CD4-positive, alpha-beta T cell treated with Interleukin-4 for 1 hour (primary cell): ENCODE data around the gene NPDC1.

Experiments
- DNase-seq, 2 donors: peaks; one replicate each; pipeline ENCODE4 v3.0.0-alpha.2; 2020 to 2022

The NPDC1 gene

DNA sequence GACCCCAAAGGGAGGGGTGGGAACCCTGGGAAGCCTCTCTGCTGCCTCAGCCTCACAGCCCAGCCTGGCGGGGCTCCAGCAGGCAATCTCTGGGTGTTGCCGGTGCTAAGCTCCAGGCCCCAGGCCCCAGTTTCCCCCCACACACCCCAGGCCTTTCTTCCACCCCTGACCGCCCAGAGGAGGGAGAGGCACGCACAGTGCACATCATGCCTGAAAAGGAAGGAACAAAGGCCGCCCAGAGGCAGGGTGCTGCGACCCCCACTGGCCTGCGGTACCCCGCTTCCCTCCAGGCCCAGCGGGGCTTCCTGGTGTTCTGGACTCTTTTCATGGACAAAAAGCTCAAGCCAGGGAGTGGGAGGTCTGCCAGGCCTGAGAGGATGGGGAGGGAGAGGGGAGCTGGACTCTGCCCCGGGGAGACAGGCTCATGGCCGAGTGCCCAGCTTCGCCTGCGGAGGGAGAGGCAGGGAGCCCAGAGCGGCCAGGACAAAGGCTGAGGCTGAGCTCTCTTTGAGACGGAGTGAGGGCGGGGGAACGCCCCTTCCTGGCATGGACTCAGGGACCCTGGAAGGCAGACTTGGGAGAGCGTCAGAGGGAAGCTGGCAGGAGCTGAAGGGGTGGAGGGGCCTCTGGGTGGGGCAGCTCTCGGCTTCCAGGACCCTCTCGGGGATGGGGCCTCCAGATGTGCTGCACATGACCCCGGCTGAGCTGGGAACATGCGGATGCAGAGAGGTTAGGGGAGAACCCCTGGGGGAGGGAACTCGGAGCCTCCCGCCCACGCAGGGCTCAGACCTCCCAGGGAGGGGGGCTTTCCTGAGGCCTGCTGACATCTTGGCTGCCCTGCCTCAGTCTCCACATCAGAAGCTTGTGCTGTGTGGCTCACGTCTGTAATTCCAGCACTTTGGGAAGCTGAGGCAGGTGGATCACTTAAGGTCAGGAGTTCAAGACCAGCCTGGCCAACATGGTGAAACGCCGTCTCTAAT is 9.7 kb upstream of the NPDC1 start:
- DNase-seq: no peak

- no peak for DNase-seq
These were observed 9.0 kb upstream of the NPDC1 start for GRCh38 chr9:137054932-137055384.

- peak in 1 of 2 donors; percentile 42 for DNase-seq
These were observed 8.3 kb upstream of the NPDC1 start, which contains the start of gene ENTPD2 for GRCh38 chr9:137053944-137054931. Gene ENTPD2 (minus strand): TSS chr9:137054061. CDS start chr9:137053997, 64 bp downstream.

GRCh38 chr9:137052998-137053943 is 7.3 kb upstream of the NPDC1 start:
- no peak for DNase-seq

DNA sequence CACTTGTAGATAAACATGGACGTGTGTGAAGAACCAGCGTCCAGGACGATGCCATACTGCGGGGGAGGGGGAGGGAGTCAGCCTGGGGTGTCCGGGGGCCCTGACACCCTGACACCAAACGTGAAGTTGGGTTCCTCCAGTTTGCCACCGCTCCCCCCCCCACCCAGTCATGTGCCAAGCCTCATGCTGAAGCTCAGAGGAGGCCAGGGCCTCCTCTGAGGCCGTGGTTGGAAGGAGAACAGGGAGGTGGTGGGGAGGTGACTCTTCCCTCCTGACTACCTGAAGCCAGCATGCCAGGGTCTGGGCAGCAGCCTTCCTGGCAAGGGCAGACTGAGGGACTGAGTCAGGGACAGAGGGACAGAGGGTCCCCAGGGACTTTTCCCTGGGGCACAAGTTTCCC is 6.3 kb upstream of the NPDC1 start:
- DNase-seq: no peak

DNA sequence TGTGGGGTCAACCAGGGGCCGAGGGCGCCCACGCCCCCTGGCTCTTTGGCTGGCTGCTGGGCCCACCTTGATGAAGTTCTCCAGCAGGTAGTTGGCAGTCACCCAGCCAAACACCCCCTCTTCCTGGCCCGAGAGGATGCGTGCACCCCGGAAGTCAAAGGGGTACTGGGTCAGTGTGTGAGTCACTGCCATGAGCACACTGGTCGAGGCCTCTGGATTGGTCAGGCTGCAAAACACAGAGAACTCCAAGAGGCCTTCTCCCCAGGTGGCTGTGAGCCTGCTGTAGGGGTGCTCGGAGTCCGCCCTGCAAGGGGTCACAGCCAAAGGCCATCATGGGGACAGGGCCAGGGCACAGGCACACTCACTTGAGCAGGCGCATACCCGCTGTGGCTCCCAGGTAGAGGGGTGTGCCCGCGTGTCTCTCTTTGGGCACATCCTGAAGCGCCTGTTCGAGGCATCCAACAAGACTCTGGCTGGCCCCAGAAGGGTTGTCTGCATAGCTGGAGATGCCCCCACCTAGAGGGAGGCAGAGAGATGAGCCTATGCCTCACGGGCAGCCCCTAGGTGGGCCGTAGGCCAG is 5.3 kb upstream of the NPDC1 start:
- no peak for DNase-seq

DNA sequence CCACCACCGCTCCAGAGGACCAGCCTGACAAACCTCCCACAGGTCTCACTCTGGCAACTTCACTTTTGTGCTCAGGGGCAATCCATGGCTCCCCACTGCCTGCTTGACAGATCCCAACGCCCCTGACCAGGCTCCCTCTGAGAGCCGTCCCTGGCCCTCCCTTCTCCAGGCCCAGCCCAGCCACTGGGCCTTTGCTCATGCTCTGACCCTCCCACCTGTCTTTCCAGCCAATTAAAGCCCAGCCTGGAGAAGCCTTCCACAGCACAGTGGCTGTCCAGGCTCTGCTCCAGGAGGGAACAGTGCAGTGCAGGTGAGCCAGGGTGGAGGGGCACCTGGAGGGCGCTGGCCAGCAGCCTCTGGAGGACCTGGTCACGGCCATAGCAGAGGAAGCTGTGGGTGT is 4.6 kb upstream of the NPDC1 start:
- no peak for DNase-seq

GRCh38 chr9:137049544-137050449 is 3.8 kb upstream of the NPDC1 start:
- peak; percentile 49 to 66 for DNase-seq

DNA sequence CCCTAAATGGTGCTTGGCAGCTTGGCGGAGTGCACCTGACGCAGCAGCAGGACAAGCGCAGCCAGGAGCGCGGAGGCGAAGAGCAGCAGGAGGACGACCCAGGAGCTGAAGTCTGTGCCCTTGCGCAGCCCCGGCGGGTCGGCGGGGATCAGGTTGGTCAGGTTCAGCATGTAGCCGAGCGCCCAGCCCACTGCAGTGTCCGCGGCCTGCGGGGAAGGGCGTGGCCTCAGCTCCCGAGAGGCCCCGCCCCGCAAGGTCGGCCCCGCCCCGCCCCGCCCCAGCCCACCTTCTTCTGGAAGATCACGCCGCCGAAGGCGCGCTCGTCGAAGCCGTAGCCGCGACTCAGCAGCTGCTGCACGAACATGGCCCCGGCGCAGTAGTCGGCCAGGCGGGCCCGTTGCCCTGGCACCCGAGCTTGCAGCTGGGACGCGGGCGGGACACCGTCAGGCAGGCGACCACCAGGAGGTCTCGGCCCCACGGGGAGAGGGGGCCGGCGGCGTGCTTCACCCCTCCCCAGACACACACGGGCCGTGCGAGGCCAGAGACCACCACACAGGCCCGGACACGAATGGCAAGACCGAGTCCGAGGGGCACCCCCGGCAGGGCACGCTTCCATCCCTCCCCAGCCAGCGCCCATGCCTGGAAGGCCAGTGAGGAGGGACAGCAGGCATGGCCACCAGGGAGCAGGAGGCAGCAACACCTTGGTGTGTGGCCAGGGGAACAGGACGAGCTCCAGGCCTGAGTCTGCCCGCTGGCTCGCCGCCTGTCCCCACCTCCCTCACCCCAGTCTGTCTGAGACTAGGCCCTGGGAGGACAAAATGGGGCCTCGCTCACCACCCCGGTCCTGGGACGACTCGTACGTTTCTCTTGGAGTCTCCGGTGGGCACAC is 2.9 kb upstream of the NPDC1 start:
- no peak for DNase-seq

GRCh38 chr9:137045294-137046087 is 486 bp downstream of the NPDC1 start:
- no peak for DNase-seq

DNA sequence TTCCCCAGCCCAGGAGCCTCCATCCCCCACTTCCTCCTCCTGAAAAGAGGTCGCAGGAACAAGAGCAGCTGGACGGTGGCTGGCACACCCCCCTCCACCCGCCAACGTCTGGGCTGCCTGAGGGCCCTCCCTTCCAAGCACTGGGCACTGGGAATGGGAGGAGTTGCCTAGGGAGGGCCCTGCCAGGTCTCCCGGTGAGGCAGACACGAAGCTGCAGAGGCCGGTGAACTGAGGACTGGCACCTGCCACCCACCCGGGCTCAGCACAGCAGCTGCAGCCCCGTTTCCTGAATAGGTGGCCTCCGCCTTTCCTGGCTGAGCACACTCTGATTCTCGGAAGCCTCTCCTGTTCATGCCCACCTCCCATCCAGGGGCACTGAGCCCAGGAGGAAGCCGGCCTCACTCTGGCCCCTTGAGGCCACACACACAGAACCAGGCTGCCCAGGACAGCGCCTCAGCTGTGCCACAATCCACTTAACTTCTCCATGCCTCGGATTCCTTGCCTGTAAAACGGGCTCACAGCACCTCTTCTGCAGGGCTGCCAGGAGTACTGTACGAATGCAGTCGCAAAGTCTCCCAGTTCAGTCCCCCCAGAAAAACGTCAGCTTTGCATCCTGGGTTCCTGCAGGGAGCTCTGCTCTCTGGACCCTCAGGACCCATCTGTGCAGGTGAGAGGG is 1.3 kb downstream of the NPDC1 start:
- DNase-seq: no peak

GRCh38 chr9:137044037-137044436 is 1.9 kb downstream of the NPDC1 start:
- no peak for DNase-seq

DNA sequence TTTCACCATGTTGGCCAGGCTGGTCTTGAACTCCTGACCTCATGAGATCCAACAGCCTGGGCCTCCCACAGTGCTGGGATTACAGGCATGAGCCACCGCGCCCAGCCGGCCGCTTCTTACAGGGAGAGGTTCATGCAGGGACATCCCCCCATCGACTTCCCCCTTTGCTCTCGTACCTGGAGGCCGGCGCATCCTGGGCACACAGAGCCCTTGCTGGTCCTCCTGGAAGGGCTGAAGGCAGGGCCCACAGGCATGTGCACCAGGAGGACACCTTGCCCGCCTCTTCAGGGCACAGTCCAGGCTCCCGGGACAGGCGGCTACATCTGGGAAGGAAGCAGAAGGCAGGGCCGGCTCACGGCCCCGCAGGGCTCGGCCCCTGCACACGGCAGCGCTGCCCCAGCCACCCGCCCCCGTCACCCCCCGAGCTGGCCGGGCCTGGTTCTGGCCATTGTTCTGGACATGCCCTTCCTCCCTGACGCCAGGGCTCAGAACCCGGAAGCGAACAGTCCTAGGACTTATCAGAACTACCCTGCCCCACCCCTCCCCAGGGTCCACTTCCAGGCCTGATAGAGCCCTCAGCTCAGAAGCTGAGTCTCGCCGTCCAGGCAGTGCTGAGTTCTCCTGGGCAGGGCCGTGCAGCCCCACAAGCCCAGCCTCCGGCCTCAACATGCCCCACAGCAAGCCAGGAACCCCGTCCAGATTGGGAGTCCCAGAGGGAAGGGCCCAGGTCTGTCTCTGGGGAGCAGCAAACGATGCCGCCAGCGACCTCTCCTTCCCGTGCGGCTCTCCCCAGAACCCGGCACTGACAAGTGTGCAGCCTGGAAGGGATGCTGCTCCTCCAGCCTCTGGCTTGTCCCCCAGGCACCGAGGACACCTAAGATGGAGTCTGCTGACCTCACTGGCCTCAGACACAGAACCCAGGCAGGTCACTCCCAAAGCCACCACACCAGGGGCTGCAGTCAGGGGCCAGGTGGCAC is 2.9 kb downstream of the NPDC1 start:
- DNase-seq: no peak

- DNase-seq: no peak
These were observed 4.9 kb downstream of the NPDC1 start for GRCh38 chr9:137041124-137041523.

- no peak for DNase-seq
These were observed 5.4 kb downstream of the NPDC1 start for GRCh38 chr9:137040568-137040967.

DNA sequence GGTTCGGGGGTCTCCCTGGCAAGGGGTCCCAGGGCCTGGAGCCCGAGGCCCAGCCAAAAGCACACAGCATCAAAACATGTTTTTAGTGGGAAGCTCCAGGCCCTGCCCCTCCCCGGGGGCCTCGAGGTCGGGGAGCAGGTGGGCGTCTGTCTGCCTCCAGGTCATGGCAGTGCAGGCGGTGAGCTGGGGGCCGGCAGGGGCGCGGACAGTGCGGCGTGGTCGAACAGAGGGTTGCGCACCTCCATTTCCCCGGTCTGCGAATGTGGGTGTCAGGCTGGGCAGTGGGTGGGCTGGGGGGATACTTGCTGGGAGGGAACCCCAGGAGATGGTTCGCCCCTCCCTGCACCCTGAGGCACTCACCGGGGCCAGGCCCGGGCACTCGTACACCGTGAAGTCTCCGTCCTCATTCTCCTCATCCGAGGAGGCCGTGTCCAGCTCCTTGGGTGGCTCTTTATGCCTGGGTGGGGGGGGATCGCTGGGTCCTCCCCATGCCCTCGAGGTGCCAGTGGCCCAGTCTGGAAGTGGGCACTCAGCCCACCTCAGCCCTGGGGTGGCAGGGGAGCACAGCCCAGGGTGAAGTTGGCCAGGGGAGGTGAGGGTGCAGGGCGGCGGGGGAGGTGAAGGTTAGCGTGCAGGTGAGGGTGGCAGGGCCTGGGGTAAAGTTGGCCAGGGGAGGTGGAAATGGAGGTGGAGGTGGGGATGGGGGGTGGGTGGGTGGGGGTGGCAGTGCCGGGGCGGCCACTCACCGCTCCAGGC is 6.2 kb downstream of the NPDC1 start:
- no peak for DNase-seq
